ENCODE results near the gene HLA-DMA. TPM values are rescaled to one million over a fixed set of nuclear protein-coding genes. Genes with fewer than 3 reads are reported as not detected.
A peak's percentile ranks its signal among the peaks of the same experiment; 100 is the strongest.

The HLA-DMA gene
- total and polyA plus RNA-seq, 9 of the 15 experiments (the other 6 are each of a cell fraction or from before 2014, with no cell fraction given) = 0.13 to 0.83 (median 0.51) TPM

GRCh38 chr6:32970413-32971241, 17.7 kb upstream of the HLA-DMA start (continued):
- TF ChIP-seq ZNF280B (CRISPR knock-in tag; IDR thresholded peaks at IDR 0.05) = no peak
- TF ChIP-seq RERE (CRISPR knock-in tag; IDR thresholded peaks at IDR 0.05; ENCODE audit: borderline replicate concordance) = no peak
- TF ChIP-seq POLR3G (IDR thresholded peaks at IDR 0.05; ENCODE audit: extremely low read depth, insufficient read length, insufficient replicate concordance) = no peak
- no peak; the same call in 1 of the 2 replicates for TF ChIP-seq HNRNPL (IDR thresholded peaks at IDR 0.05; ENCODE audit: low read depth, low read length)
- TF ChIP-seq CBFA2T2 (conservative IDR thresholded peaks at IDR 0.05) = no peak
- peak; percentile 91; the same call in 1 of the 2 replicates for TF ChIP-seq ZNF740 (CRISPR knock-in tag; IDR thresholded peaks at IDR 0.05)
- peak in 1 of 2 experiments; percentile 98; a peak in 2 of 4 replicates for TF ChIP-seq ZNF740 (tag; IDR thresholded peaks at IDR 0.05)
- 0 out of 4 replicates have a peak, but pooled peaks have one; percentile 5 to 8 for TF ChIP-seq TBL1XR1 (IDR thresholded peaks at IDR 0.05; ENCODE audit: low read length in 2 of 2)
- TF ChIP-seq ZEB2 (IDR thresholded peaks at IDR 0.05) = no peak
- no peak for TF ChIP-seq ZNF197 (CRISPR knock-in tag; IDR thresholded peaks at IDR 0.05; ENCODE audit: low read depth)
- no peak for TF ChIP-seq NONO (IDR thresholded peaks at IDR 0.05; ENCODE audit: low read depth in 2 of 2, low read length in 1 of 2)
- no peak for TF ChIP-seq GATAD2B (IDR thresholded peaks at IDR 0.05; ENCODE audit: borderline replicate concordance)
- TF ChIP-seq ARHGAP35 (IDR thresholded peaks at IDR 0.05; ENCODE audit: partially characterized antibody) = peak; percentile 22
- TF ChIP-seq CCNT2 (IDR thresholded peaks at IDR 0.05; ENCODE audit: borderline replicate concordance, extremely low read depth, insufficient read length, low read depth, low read length) = peak; percentile 51
- TF ChIP-seq MAFG (tag; conservative IDR thresholded peaks at IDR 0.05) = no peak
- no peak for TF ChIP-seq THAP7 (CRISPR knock-in tag; IDR thresholded peaks at IDR 0.05)
- TF ChIP-seq HDAC1 (IDR thresholded peaks at IDR 0.05) = peak in 1 of 2 experiments; percentile 23; a peak in 1 of 4 replicates

Measured in K562 (cell line).